Activated CD8-positive, alpha-beta memory T cell treated with anti-CD3 and anti-CD28 coated beads for 36 hours (primary cell): ENCODE results near the gene INSIG1. TPM values are rescaled to one million over a fixed set of nuclear protein-coding genes. Genes with fewer than 3 reads are reported as not detected.

Source experiments
- CTCF ChIA-PET: fragments of 350-600 bp; sonication (Branson Sonifier 250); formaldehyde crosslinking; loops from one replicate; lab custom pipeline; 2021; ENCODE audit warnings: antibody characterized with exemption; lab: Charles Lee
- POLR2A ChIA-PET: fragments of 350-600 bp; sonication (Branson Sonifier 250); formaldehyde crosslinking; loops from one replicate; lab custom pipeline; 2021; ENCODE audit warnings: antibody characterized with exemption; lab: Charles Lee
- total RNA-seq, 2 experiments: library from RNA; stranded (reverse); gene quantifications; one replicate each; pipeline ENCODE4 v1.2.3, GENCODE V29; 2021

The INSIG1 gene
- total RNA-seq, 2 experiments from 2014 or later = 45.7 to 47.0 TPM

- ChIA-PET CTCF (interaction anchor here (0.7 to 1.1 kb wide), 2 partner anchors 16 to 103 kb away, joined by 3 read pairs; no protein-coding TSS in a partner anchor), POLR2A (no interaction called here)
Observed at GRCh38 chr7:155294511-155294778, 3.2 kb upstream of the INSIG1 start.

- POLR2A ChIA-PET = no interaction called here
- CTCF ChIA-PET = interaction anchor here (2.4 to 3.4 kb wide), 2 partner anchors 12 to 90 kb away, joined by 11 to 14 read pairs; no protein-coding TSS in a partner anchor
Observed at GRCh38 chr7:155295511-155295910, 2.2 kb upstream of the INSIG1 start.

- ChIA-PET CTCF (interaction anchor here (0.5 to 3.4 kb wide), 6 partner anchors 7 to 90 kb away, joined by 3 to 14 read pairs (median 6); no protein-coding TSS in a partner anchor), POLR2A (interaction anchor here (0.9 to 3.8 kb wide), 9 partner anchors 14 to 368 kb away, joined by 3 to 67 read pairs (median 4); partner anchors contain the start of genes PAXIP1 and RBM33)
Observed at GRCh38 chr7:155296006-155296787, 1.5 kb upstream of the INSIG1 start.

- ChIA-PET CTCF (interaction anchor here (0.5 to 3.4 kb wide), 5 partner anchors 8 to 91 kb away, joined by 3 to 14 read pairs (median 9); no protein-coding TSS in a partner anchor), POLR2A (interaction anchor here (0.6 to 3.8 kb wide), 10 partner anchors 8 to 369 kb away, joined by 3 to 67 read pairs (median 4); partner anchors contain the start of genes PAXIP1 and RBM33)
Observed at GRCh38 chr7:155296788-155297516, 726 bp upstream of the INSIG1 start.

- POLR2A ChIA-PET = interaction anchor here (0.8 to 3.8 kb wide), 5 partner anchors 13 to 295 kb away, joined by 3 to 67 read pairs (median 7); partner anchors contain the start of gene PAXIP1
- CTCF ChIA-PET = interaction anchor here (0.6 to 3.4 kb wide), 5 partner anchors 16 to 295 kb away, joined by 3 to 16 read pairs (median 14); partner anchors contain the start of gene PAXIP1
Observed at GRCh38 chr7:155298288-155298833, 683 bp downstream of the INSIG1 start.

GRCh38 chr7:155298834-155299534 lies 1.3 kb downstream of the INSIG1 start:
- ChIA-PET POLR2A (interaction anchor here (0.8 to 3.8 kb wide), 5 partner anchors 13 to 296 kb away, joined by 3 to 67 read pairs (median 7); partner anchors contain the start of gene PAXIP1), CTCF (interaction anchor here (1.4 to 2.5 kb wide), 4 partner anchors 17 to 385 kb away, joined by 4 to 16 read pairs (median 9); no protein-coding TSS in a partner anchor)

GRCh38 chr7:155299535-155300202 lies 2.0 kb downstream of the INSIG1 start:
- CTCF ChIA-PET = interaction anchor here (1.4 to 2.5 kb wide), 4 partner anchors 18 to 386 kb away, joined by 4 to 16 read pairs (median 9); no protein-coding TSS in a partner anchor
- POLR2A ChIA-PET = interaction anchor here (1.4 to 3.8 kb wide), 4 partner anchors 12 to 297 kb away, joined by 3 to 67 read pairs (median 10); partner anchors contain the start of gene PAXIP1

- POLR2A ChIA-PET = interaction anchor here (0.8 to 1.3 kb wide), 2 partner anchors 96 to 304 kb away, joined by 3 to 4 read pairs; no protein-coding TSS in a partner anchor
- CTCF ChIA-PET = interaction anchor here (1.9 to 3.9 kb wide), 3 partner anchors 44 to 387 kb away, joined by 4 to 16 read pairs (median 16); no protein-coding TSS in a partner anchor
Observed at GRCh38 chr7:155300641-155301452, 3.2 kb downstream of the INSIG1 start.

- POLR2A ChIA-PET = no interaction called here
- CTCF ChIA-PET = interaction anchor here (3.9 kb wide), 1 partner anchor 41 kb away, joined by 16 read pairs; no protein-coding TSS in a partner anchor
Observed at GRCh38 chr7:155303039-155303593, 5.4 kb downstream of the INSIG1 start.

GRCh38 chr7:155303897-155304296 lies 6.2 kb downstream of the INSIG1 start:
- ChIA-PET POLR2A (no interaction called here), CTCF (interaction anchor here (3.9 kb wide), 1 partner anchor 41 kb away, joined by 16 read pairs; no protein-coding TSS in a partner anchor)

- CTCF ChIA-PET = no interaction called here
- POLR2A ChIA-PET = no interaction called here
Observed at GRCh38 chr7:155305231-155305904, 7.7 kb downstream of the INSIG1 start.

- POLR2A ChIA-PET = no interaction called here
Observed at GRCh38 chr7:155306673-155307470, 9.2 kb downstream of the INSIG1 start.

GRCh38 chr7:155308330-155309020 lies 10.8 kb downstream of the INSIG1 start:
- CTCF ChIA-PET = no interaction called here
- POLR2A ChIA-PET = no interaction called here

More at GRCh38 chr7:155306673-155307470, 9.2 kb downstream of the INSIG1 start:
- CTCF ChIA-PET = no interaction called here

GRCh38 chr7:155309021-155309338 lies 11.3 kb downstream of the INSIG1 start:
- CTCF ChIA-PET = no interaction called here
- POLR2A ChIA-PET = no interaction called here
